ENCODE data around the gene DPYSL5. TPM values are rescaled to one million over a fixed set of nuclear protein-coding genes. Genes with fewer than 3 reads are reported as not detected.

The DPYSL5 gene
- total and polyA plus RNA-seq, 2 donors (not counting 1 experiment from before 2014, with no cell fraction given), result not detected

DNA sequence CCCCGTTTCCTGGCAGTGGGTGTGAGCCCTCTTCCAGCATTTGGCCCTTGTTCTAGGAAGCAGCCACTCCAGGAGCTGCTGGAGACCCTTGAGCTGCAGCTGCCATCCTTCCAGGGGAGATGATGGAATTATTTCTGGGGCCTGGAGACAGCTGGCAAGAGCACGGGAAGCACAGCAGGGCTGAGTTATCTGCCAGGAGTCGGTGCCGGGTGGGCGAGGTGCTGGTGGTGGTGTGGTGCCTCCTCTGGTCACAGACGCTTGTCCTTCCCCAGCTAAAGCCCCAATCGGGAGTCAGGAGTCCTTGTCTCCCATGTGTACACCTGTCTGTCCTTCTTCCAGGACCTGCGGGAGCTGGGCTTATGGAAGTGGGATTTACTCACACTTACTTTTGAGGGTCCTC, 36.0 kb downstream of the DPYSL5 start:
- H3K4me2 ChIP-seq (ENCODE audit: extremely low read depth, insufficient read depth, low read length), result no peak overlapping the region
- H2AFZ ChIP-seq (ENCODE audit: low read length), result no peak overlapping the region
- TF ChIP-seq, protein P1, sequence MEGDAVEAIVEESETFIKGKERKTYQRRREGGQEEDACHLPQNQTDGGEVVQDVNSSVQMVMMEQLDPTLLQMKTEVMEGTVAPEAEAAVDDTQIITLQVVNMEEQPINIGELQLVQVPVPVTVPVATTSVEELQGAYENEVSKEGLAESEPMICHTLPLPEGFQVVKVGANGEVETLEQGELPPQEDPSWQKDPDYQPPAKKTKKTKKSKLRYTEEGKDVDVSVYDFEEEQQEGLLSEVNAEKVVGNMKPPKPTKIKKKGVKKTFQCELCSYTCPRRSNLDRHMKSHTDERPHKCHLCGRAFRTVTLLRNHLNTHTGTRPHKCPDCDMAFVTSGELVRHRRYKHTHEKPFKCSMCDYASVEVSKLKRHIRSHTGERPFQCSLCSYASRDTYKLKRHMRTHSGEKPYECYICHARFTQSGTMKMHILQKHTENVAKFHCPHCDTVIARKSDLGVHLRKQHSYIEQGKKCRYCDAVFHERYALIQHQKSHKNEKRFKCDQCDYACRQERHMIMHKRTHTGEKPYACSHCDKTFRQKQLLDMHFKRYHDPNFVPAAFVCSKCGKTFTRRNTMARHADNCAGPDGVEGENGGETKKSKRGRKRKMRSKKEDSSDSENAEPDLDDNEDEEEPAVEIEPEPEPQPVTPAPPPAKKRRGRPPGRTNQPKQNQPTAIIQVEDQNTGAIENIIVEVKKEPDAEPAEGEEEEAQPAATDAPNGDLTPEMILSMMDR (conservative IDR thresholded peaks at IDR 0.05 in 1 of 2, IDR thresholded peaks at IDR 0.05 in 1 of 2; ENCODE audit: low read depth in 1 of 2, low read length in 2 of 2), result no peak
- TF ChIP-seq EZH2 (IDR thresholded peaks at IDR 0.05; ENCODE audit: low read length, missing control alignments), result no peak
- H3K9ac ChIP-seq (ENCODE audit: insufficient read depth, low read length), result no peak overlapping the region
- H3K4me1 ChIP-seq (ENCODE audit: control insufficient read depth, extremely low read depth, insufficient read depth, low read length), result no peaks in the 10 kb centered on the region
- no peak for DNase-seq (ENCODE audit: low read depth in 2 of 2)
- peaks cover 28% of the 10 kb centered on the region for H3K27me3 ChIP-seq (ENCODE audit: control insufficient read depth, insufficient read depth, low read length)
- no peaks in the 10 kb centered on the region for H3K36me3 ChIP-seq (ENCODE audit: control insufficient read depth, insufficient read depth, low read length)
- H3K27ac ChIP-seq (ENCODE audit: insufficient read depth, low read length), result no peak overlapping the region
- H3K4me3 ChIP-seq (replicated peaks in 1 of 4; ENCODE audit: control extremely low read depth in 1 of 4, insufficient read depth in 1 of 4, low read depth in 3 of 4, low read length in 4 of 4), result no peak overlapping the region
- H3K9me3 ChIP-seq (ENCODE audit: control insufficient read depth, insufficient read depth, low read depth, low read length), result no peaks in the 10 kb centered on the region
- H4K20me1 ChIP-seq (ENCODE audit: control insufficient read depth, extremely low read depth, insufficient read depth, low read length), result no peaks in the 10 kb centered on the region
- H3K79me2 ChIP-seq (ENCODE audit: control insufficient read depth, insufficient read depth, low read length), result no peaks in the 10 kb centered on the region

DNA sequence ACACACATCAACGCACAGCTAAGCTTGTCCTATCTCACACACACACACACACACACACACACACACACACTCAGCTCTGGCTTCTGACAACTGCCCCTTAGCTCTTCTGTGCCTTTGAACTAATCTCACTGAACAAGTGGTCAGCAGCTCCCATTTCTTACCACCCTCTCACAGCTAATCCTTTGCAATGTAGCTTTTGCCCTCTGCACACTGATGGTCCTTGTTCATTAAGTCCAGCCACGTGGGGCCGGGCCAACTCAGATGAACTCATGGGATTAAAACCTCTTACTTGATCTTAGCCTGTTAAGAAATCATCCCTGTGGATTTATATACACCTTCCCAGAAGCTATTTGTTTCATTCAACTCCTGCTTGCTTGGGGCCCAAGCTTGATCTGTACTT, 36.6 kb downstream of the DPYSL5 start:
- TF ChIP-seq, protein P1 (conservative IDR thresholded peaks at IDR 0.05 in 1 of 2, IDR thresholded peaks at IDR 0.05 in 1 of 2; ENCODE audit: low read depth in 1 of 2, low read length in 2 of 2), result no peak
- no peak for TF ChIP-seq EZH2 (IDR thresholded peaks at IDR 0.05; ENCODE audit: low read length, missing control alignments)
- Histone ChIP-seq H3K4me1 (ENCODE audit: control insufficient read depth, extremely low read depth, insufficient read depth, low read length) (no peaks in the 10 kb centered on the region), H3K27me3 (ENCODE audit: control insufficient read depth, insufficient read depth, low read length) (peaks cover 28% of the 10 kb centered on the region), H3K9me3 (ENCODE audit: control insufficient read depth, insufficient read depth, low read depth, low read length) (no peaks in the 10 kb centered on the region), H3K79me2 (ENCODE audit: control insufficient read depth, insufficient read depth, low read length) (no peaks in the 10 kb centered on the region), H3K9ac (ENCODE audit: insufficient read depth, low read length) (no peak overlapping the region), H4K20me1 (ENCODE audit: control insufficient read depth, extremely low read depth, insufficient read depth, low read length) (no peaks in the 10 kb centered on the region), H3K4me2 (ENCODE audit: extremely low read depth, insufficient read depth, low read length) (no peak overlapping the region), H3K27ac (ENCODE audit: insufficient read depth, low read length) (no peak overlapping the region), H3K4me3 (replicated peaks in 1 of 4; ENCODE audit: control extremely low read depth in 1 of 4, insufficient read depth in 1 of 4, low read depth in 3 of 4, low read length in 4 of 4) (no peak overlapping the region), H2AFZ (ENCODE audit: low read length) (no peak overlapping the region), H3K36me3 (ENCODE audit: control insufficient read depth, insufficient read depth, low read length) (no peaks in the 10 kb centered on the region)
- DNase-seq (ENCODE audit: low read depth in 2 of 2), result no peak

DNA sequence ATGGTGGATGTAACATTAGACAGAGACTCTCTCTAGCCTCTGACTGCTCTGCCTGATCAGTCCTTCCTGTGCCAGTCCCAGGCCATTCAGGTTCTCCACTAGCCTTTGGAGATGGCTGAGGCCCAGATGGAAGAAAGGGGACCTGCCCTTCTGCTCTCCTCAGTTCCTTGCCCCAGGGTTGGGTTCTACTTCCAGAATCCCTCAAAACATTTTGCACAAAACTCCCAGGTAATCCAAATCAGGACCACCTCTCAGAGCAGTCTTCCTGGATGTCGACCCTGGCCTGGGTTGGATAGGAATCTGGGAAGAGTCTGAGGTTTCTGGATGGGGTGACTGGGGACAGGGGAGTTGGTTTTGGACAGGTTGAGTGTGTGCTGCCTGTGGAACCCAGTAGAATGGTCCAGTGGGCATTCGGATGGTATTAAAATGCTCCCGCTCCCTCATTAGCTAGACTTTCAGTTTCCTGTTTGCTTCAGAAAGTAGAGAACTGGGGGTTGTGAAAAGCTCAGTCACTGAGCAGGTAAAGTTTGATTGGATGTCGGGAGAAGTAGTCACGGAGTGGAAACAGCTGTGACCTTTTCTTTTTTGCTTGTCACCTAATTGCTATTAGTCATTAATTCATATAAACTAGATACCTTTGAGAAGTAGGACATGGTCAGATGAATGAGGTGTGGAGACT, 37.9 kb downstream of the DPYSL5 start:
- no peak for DNase-seq (ENCODE audit: low read depth in 2 of 2)
- Histone ChIP-seq H3K27me3 (ENCODE audit: control insufficient read depth, insufficient read depth, low read length) (peaks cover 20% of the 10 kb centered on the region), H3K4me1 (ENCODE audit: control insufficient read depth, extremely low read depth, insufficient read depth, low read length) (no peaks in the 10 kb centered on the region)

More for the DNA sequence above, 37.9 kb downstream of the DPYSL5 start:
- Histone ChIP-seq H3K4me2 (ENCODE audit: extremely low read depth, insufficient read depth, low read length) (no peak overlapping the region), H4K20me1 (ENCODE audit: control insufficient read depth, extremely low read depth, insufficient read depth, low read length) (no peaks in the 10 kb centered on the region), H2AFZ (ENCODE audit: low read length) (no peak overlapping the region), H3K27ac (ENCODE audit: insufficient read depth, low read length) (no peak overlapping the region), H3K4me3 (replicated peaks in 1 of 4; ENCODE audit: control extremely low read depth in 1 of 4, insufficient read depth in 1 of 4, low read depth in 3 of 4, low read length in 4 of 4) (no peak overlapping the region), H3K36me3 (ENCODE audit: control insufficient read depth, insufficient read depth, low read length) (no peaks in the 10 kb centered on the region), H3K9me3 (ENCODE audit: control insufficient read depth, insufficient read depth, low read depth, low read length) (no peaks in the 10 kb centered on the region), H3K79me2 (ENCODE audit: control insufficient read depth, insufficient read depth, low read length) (no peaks in the 10 kb centered on the region), H3K9ac (ENCODE audit: insufficient read depth, low read length) (no peak overlapping the region)
- no peak for TF ChIP-seq EZH2 (IDR thresholded peaks at IDR 0.05; ENCODE audit: low read length, missing control alignments)
- TF ChIP-seq, protein P1 (conservative IDR thresholded peaks at IDR 0.05 in 1 of 2, IDR thresholded peaks at IDR 0.05 in 1 of 2; ENCODE audit: low read depth in 1 of 2, low read length in 2 of 2), result no peak
